GM21717 (cell line): Measurements from ENCODE around the gene RNF41.
A peak's percentile ranks its signal among the peaks of the same experiment; 100 is the strongest.
"Not testable (repeated sequence)": the region's sequence is repeated elsewhere in the genome, so short reads cannot be mapped to it uniquely, and the experiment has no call there.

Experiments used
- ATAC-seq: cut with Tn5 transposase; IDR thresholded peaks from one replicate; pipeline ENCODE4 v1.9.1; 2021; ENCODE audit warnings: mild to moderate bottlenecking, moderate library complexity; ENCODE audit not compliant: unreplicated experiment

The RNF41 gene

DNA sequence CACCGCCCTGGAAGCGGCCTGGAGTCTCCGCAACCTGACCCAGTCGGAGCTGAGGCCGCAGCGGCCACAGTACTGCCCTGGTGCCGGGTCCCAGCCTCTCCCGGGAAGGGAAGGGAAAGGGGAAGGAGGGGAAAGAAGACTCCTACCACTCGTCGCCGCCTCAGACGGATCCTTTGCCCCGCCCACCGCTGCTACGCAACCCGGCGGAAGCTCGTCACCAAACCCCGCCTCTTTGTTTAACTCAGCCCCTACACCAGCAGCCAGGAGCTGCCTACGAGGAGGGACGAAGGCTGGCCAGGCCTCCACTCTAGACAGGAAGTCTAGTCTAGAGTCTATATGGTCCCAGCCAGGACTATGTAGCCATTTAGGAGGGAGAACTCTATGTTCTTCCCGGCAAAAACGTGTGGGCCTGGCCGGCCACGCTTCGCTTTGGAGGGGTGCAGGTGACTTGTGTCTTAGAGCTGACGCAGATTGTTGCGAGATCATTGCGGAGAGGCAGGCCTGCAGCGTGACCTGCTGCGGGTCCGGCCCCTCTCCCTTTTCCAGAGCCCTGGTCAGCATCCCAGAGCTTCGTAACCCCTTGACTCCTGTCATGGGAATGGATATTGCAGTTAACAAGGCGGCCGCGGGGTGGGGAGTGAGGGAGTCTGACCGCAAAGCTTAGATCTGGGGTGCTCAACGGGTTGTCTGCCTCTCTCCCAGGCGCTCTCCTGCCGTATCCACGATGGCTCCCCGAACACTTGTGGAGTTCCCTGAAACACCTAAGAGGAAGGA lies at the start of gene RNF41:
TSS of gene RNF41 (minus strand) at position 166 of the 774 bp plus-strand sequence. CDS start 7,875 bp downstream, outside the sequence.
- peak; percentile 78 for ATAC-seq

DNA sequence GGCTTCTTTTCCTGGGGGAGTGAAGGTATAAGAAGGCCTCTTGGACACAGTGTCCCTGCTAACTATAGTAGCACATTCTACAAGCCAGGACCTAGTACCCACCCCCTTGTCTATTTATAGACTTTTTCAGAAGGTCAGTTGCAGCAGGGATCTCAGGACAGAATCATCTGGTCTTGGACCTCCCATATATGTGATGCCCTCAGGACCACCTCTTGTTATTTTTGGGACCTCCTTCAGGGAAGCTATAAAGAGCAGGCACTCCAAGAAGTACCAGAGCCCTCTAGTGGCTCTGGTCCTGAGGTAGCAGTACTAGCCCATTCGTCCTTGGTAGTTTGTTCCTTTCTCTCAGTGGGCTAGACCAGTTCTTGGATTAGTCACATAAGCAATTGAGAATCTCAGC lies 49.3 kb upstream of the RNF41 start:
- no peak for ATAC-seq

DNA sequence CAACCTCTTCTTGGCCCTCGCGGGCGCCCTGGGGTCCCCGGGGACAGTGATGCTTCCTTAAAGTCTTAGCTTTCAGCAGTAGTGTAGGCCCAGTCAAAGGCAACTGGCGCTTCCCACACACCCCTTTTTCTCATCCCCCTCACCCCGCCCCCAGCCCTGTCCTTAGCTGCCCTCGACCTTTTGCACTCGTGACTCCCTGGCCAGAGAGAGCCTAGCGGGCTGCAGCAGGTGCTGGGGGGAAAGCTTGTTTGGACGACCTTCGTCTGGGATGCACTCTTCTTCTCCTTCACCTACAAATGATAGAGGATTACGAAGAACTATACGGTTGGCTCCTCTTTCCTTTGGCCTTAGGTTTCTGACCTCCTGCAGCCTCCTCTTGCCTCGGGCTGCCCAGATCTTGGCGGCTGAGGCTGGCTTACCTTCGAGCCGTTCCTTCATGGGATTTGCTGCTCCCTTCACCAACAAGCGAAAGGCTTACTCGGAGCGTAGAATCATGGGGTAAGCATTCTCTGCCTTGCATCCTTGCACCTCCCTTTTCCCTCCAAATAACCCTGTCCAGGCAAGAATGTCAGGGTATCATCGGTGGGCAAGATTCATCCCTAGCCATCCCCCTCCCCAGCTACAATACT lies 45.8 kb upstream of the RNF41 start:
- no peak for ATAC-seq

DNA sequence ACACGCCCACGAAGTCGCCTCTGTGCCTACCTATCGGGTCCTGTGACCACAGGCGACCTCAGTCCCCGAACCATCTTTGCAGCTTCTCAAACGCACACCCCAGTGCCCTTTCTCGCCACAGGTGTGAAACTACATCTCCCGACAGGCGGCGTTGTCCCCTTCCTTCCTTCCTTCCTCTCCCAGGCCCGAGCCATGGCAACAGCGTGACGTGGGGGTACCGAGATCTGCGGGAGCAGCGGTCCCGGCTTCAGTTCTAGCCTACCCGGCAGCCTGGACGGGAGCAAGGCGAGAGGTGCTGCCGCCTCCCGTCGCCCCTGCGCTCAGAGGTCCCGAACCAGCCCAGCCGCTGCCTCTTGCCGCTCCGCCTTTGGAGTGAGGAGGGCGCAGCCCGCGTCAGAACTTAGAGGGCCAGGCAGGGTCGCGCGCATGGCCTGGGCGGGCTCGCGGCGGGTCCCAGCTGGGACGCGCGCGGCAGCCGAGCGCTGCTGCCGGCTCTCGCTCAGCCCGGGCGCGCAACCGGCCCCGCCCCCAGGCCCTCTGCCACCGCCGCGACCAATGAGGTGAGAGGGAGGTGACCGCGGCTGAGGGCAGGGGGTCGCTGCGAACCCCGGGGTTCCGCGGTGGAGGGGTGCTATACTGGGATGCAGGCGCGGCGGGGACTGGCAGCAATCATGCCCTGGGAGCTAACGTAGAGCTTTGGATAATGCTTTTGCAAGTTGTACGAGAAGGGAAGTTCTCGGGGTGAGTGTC lies 45.1 kb upstream of the RNF41 start, which contains the start of gene COQ10A:
TSS of gene COQ10A (plus strand) at position 250 of the 750 bp plus-strand sequence. CDS start at position 427, 177 bp downstream.
- ATAC-seq: peak; percentile 86

DNA sequence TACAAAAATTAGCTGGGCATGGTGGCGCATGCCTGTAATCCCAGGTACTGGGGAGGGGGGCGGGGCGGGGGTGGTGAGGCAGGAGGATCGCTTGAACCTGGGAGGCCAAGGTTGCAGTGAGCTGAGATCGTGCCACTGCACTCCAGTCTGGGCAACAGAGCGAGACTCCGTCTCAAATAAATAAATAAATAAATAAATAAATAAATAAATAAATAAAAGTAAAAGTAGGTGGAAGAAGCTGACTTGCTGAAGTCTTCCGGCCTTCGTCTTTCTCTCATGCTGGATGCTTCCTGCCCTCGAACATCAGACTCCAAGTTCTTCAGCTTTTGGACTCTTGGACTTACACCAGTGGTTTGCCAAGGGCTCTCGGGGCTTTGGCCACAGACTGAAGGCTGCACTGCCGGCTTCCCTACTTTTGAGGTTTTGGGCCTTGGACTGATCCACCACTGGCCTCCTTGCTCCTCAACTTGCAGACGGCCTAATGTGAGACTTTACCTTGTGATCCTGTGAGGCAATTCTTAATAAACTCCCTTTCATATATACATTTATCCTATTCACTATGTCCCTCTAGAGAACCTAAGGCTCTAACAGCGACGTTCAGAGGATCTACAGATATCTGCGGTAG lies 44.5 kb upstream of the RNF41 start:
- ATAC-seq: not testable (repeated sequence)

DNA sequence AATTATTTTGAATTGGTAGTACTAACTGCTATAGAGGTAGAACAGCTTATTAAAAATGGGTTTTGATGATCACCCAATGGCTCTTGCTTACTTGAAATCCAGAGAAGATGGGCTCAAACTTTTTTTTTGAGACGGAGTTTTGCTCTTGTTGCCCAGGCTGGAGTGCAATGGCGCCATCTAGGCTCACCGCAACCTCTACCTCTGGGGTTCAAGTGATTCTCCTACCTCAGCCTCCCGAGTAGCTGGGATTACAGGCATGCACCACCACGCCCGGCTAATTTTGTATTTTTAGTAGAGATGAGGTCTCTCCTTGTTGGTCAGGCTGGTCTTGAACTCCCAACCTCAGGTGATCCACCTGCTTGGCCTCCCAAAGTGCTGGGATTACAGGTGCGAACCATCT lies 41.2 kb upstream of the RNF41 start:
- not testable (repeated sequence) for ATAC-seq

DNA sequence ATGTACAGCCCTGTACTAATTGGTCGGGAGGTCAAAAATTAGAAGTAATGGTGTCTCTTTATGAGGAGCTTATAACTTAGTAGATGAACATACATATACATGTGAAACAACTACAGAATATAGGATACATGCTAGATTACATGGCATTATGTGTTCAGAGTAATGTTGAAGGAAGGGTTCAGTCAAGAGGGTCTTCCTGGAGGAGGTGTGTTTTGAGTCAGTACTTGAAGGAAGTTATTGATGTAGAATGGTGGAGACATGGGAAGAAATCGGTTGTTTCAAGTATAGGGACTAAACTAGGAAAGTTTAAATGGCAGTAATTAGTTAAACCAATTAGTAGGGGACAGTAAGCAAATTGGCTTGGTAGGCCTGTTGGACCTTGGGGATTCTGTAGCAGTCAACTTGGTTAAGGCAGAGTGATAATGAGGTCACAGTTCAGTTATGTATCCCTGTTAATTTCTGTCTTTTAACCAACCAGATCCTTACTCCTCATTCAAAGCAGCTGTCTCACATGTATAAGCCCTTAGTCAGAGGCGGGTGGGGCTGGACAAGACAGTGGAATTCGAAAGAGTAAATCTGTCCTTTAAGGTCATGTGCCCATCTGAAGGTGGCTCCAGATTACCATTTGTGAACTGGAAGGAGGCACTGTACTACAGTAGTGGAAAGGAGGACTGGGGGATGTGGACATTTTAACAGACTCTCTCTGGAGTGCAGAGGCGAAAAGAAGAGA lies 39.9 kb upstream of the RNF41 start:
- no peak for ATAC-seq

DNA sequence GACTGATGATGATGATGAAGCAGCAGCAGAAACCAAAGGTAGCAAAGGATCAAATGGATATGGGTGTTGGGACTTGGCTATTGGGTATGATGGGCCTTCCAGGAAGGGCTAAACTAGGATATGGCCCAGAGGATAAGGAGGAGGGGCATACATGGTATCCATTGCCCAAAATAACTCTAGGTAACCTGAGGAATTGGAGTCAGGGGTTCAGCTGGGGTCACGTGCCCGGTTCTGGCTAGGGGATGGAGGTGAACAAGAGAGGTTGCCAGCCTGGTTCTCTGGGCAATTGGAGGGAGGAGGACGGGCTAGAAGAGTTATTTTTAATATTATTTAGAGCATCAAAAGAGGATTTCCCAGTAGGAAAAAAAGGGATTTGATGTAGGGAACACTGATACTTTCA lies 39.2 kb upstream of the RNF41 start:
- no peak for ATAC-seq

DNA sequence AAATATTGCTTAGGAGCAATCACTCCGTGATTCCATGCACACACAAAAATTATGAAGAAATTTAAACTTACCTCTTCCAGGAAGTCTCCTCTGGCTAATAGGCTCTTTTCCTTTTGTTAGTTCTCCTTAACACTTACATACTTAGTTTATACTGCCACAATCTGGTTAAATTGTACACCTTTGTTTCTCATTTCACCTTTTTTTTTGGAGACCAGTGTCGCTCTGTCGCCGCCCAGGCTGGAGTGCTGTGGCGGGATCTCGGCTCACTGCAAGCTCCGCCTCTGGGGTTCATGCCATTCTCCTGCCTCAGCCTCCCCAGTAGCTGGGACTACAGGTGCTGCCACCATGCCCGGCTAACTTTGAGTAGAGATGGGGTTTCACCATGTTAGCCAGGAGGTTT lies 38.7 kb upstream of the RNF41 start:
- ATAC-seq: no peak

DNA sequence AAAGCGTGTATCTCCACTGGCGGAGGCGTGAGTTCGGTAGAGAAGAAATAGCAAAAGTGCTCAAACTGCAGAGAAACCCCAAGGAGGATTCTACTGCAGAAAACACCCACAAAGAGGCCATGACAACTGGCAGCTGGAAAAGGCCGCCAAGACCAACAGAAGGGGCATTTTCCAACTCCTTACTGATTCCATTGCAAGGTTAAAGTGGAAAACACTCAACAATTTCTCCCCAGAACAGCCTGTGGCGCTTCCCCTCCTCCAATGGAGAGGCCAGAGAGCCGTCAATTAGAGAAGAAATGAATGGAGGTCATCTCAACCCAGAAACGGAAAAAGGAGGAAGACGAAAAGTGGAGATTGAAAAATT lies 37.1 kb upstream of the RNF41 start:
- peak; percentile 12 for ATAC-seq

DNA sequence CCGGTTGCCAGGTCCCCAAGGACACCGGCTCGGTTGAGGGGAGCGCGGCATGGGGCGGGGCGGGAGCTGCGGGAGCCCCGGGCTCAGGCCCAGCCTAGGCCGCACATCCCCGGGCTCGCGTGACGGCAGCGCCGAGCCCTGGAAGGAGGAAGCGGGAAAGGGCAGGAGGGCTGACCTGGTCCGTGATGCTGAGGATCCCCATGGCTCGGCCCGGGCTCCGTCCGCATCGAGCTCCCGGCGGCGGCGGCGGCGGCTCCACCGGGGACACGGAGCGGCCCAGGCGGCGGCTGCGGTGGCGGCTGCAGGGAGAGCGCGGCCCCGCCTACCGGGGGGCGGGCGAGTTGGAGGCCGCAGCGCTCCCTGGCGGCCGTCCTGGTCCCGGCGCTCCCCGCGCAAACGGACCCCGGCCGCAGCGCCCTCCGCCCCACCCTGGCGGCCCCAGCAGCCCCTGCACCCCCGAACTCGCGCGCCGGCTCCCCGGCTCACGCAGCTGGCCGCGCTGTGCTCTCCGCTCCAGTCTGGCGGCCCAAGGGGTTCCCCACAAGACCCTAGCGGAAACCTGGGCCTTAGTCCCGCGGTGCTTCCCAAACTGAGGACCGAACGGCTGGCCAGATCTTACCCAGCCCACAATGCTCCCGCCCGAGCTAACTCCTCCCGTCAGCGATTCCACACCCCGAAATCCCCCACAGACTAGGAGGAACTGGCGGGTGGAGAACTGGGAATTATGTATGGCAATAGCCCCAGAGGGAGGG lies 36.5 kb upstream of the RNF41 start, which contains the start of gene ANKRD52:
TSS of gene ANKRD52 (minus strand) at position 317 of the 752 bp plus-strand sequence. CDS start at position 202, 115 bp downstream.
- peak; percentile 85 for ATAC-seq

DNA sequence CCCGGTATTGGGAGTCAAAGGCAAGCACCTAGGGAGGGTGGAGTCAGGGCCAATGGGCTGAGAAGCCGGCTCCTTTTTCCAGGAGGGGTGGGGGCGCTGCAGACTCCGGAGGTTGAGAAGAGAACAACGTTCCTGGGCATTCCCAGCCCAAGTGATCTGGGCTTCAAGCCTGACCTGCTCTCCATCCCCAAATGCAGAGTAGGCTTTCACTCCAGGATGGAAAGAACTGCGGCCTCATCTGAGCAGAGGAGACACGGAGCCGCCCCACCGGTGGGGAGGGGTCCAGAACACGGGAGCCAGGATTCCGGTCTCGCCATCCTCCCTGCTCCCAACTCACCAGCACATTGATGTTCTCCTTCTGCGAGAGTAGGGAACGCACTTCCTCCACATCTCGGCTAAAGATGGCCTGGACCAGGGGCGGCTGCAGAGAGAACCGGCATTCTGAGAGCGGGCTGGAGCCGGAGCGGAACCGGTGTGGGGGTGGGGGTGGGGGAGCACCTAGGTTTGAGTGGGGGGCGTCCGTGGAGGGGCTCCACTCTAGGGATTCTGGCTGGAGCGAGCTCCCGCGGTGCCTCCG lies 35.9 kb upstream of the RNF41 start:
- ATAC-seq: peak; percentile 14

DNA sequence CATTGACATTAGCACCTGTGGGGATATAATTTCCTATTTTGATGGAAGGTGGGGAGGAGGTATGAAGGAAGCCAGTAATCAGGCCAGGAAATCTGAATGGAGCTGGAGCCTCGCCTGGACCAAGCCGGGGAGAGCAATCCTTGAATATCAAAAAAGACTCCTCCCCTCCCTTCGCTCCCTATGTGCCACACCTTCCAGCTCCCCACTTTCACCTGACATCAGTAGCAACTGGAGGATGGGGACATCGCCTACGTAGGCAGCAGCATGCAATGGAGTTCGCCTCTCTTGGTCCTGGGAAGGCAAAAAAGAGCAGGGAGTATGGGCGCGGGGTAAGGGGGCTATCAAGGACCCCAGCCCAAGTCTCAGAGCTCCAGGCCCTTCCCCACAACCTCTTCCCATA lies 35.3 kb upstream of the RNF41 start:
- ATAC-seq: no peak

DNA sequence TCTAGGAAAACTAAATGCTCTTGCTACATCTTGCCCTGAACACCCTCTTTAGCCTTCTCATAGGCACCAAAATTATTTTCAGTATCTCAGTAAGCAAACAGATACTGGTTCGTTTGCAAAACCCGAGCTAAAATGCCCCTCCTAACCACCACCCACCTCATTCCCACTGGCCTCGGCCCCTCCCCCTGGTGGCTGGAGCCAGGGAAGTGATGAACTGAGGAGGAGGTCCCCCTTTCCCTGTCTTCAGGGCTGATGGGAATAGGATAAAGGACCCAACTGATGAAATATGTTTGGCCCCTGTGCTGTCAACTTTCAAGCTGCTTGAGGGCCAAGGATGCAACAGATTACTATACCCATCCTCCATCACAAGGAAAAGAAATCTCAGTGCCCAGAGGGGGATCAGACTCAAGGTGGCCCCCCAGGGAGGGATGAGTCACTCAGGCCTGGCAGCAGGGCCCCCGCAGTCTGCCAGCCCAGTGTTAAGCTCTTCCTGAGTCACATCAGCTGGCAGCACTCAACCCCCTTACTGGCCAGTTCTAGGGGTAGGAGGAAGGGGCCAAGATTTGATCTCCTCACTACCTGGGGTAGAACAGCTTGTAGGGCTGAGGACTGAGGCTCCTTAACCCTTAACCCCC lies 34.7 kb upstream of the RNF41 start:
- no peak for ATAC-seq

DNA sequence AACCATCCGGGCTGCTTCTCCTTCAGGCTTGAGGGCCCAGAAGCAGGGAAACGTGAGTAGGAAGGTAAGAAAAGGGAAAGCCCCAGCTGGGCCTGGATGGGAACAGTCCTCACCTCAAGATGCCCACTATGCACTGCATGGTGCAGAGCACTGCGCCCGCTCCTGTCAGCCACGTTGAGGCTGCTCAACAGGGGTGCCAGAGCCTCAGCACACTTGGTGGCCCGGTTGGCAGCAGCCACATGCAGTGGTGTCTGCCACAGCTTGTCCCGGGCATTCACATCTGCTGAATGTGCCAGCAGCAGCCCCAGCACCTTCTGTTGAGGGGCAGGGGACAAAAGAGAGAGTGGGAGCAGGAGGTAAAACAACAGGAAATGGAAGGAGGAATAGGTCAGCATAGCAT lies 33.9 kb upstream of the RNF41 start:
- no peak for ATAC-seq

DNA sequence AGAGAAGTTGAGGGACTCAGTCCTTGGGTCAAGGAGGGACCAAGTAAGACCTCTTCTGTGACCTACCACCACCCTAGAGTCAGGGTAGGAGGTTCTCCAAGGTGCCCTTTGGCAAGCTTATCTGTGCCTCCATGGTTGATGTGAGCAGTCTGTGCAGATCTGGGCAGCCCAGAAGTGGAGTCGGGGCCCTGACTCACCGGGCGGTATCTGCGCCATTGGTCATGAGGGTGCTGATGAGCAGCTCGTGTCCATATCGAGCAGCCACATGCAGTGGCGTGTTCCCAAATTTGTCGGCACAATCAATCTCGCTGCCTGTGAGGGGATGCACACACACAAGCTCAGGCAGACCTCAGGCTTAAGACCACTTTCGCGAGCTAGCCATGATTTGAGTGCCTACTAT lies 31.4 kb upstream of the RNF41 start:
- no peak for ATAC-seq

DNA sequence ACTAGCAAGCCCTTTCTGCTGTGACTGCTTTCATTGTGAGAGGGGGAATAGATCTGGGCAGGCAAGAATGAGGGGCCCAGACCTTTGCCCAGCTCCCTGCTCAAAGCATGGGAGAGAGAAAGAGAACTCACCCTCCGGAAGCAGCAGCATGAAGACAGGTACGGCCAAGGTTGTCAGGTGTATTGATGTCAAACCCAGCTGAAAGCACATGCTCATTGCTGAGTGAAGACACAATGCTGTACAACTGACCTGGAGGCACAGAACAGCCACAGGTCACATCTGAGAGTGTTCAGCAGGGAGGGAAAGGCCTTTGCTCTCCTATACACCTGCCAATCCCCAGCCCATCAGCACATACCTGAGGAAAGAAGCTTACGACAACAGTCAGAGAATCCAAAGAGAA lies 30.9 kb upstream of the RNF41 start:
- no peak for ATAC-seq

DNA sequence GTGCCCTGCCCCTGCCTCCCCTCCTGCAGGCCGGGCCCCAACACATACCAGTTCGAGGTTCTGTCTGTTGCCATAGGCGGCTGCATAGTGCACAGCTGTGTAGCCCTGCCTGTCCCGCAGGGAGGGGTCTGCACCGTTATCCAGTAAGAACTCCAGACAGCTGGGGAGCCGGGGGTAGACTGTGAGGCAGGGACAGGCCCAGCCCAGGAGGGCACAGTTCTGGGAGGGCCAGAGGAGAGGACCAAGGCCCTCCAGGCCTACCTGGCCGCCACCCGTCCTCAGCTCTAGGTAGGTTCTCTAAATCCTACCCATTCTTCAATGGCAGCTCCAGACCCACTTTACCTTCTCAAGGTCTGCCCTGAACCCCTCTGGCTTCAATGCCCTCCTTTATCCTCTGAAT lies 27.0 kb upstream of the RNF41 start:
- ATAC-seq: no peak

DNA sequence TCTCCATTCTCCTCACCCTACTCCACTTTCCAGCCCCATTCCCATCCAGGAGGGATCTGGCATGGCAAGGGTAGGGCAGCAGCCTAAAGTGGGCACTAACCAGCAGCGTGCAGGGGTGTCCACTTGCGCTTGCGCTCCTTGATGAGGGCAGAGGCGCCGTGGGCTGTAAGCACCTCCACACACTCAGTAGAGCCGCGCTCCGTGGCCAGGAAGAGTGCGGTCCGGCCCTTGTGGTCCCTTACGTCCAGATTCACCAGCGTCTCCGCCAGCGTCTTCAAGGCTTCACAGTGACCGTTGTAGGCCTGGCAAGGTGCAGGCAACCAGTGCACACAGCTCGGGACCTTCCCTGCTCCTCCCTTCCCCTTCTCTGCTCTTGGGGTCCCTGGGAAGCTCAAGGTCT lies 26.2 kb upstream of the RNF41 start:
- ATAC-seq: no peak
